HEK293 (cell line): ENCODE results near the gene COQ7.

Source experiments
- BCL11A ChIP-seq: fragments of 450-650 bp; formaldehyde crosslinking; IDR thresholded peaks from 2 replicates; pipeline ENCODE4 v1.5.1; 2016; ENCODE audit warnings: low read depth, missing biosample characterization, missing genetic modification characterization
- GFI1B ChIP-seq: fragments of 450-650 bp; formaldehyde crosslinking; IDR thresholded peaks from 2 replicates; pipeline ENCODE4 v1.5.1; 2016; ENCODE audit warnings: missing biosample characterization, missing genetic modification characterization
- GLIS1 ChIP-seq: fragments of 450-650 bp; formaldehyde crosslinking; IDR thresholded peaks from 2 replicates; pipeline ENCODE4 v1.5.1; 2016; ENCODE audit warnings: missing biosample characterization, missing genetic modification characterization
- HIC1 ChIP-seq: fragments of 450-650 bp; formaldehyde crosslinking; IDR thresholded peaks from 2 replicates; pipeline ENCODE4 v1.5.1; 2016; ENCODE audit warnings: missing biosample characterization, missing genetic modification characterization
- IKZF3 ChIP-seq: fragments of 450-650 bp; IDR thresholded peaks from 2 replicates; pipeline ENCODE4 v1.5.0; 2018; ENCODE audit warnings: missing biosample characterization, mild to moderate bottlenecking, missing genetic modification characterization, moderate library complexity
- KLF17 ChIP-seq: fragments of 450-650 bp; formaldehyde crosslinking; IDR thresholded peaks from 2 replicates; pipeline ENCODE4 v1.5.1; 2016; ENCODE audit warnings: missing biosample characterization, missing genetic modification characterization
- PRDM4 ChIP-seq: fragments of 450-650 bp; formaldehyde crosslinking; IDR thresholded peaks from 2 replicates; pipeline ENCODE4 v1.5.1; 2017; ENCODE audit warnings: missing biosample characterization, missing genetic modification characterization
- YY2 ChIP-seq: fragments of 450-650 bp; formaldehyde crosslinking; IDR thresholded peaks from 2 replicates; pipeline ENCODE4 v1.5.1; 2016; ENCODE audit warnings: missing biosample characterization, missing genetic modification characterization
- ZBTB26 ChIP-seq: fragments of 450-650 bp; formaldehyde crosslinking; optimal IDR thresholded peaks from 2 replicates; pipeline ENCODE3; 2016; ENCODE audit warnings: missing biosample characterization, mild to moderate bottlenecking, missing genetic modification characterization
- ZBTB44 ChIP-seq: fragments of 450-650 bp; IDR thresholded peaks from 2 replicates; pipeline ENCODE4 v1.5.1; 2018; ENCODE audit warnings: missing biosample characterization, mild to moderate bottlenecking, missing genetic modification characterization
- ZEB2 ChIP-seq: fragments of 450-650 bp; formaldehyde crosslinking; IDR thresholded peaks from 2 replicates; pipeline ENCODE4 v1.5.1; 2016; ENCODE audit warnings: missing biosample characterization, missing genetic modification characterization
- ZFHX2 ChIP-seq: fragments of 450-650 bp; formaldehyde crosslinking; conservative IDR thresholded peaks from 2 replicates; pipeline ENCODE4 v1.5.1; 2016; ENCODE audit warnings: missing biosample characterization, missing genetic modification characterization
- ZFP37 ChIP-seq: fragments of 450-650 bp; formaldehyde crosslinking; IDR thresholded peaks from 2 replicates; pipeline ENCODE4 v1.5.1; 2016; ENCODE audit warnings: missing biosample characterization, missing genetic modification characterization
- ZNF175 ChIP-seq: fragments of 450-650 bp; formaldehyde crosslinking; IDR thresholded peaks from 2 replicates; pipeline ENCODE4 v1.5.1; 2016; ENCODE audit warnings: missing biosample characterization, missing genetic modification characterization
- ZNF19 ChIP-seq: fragments of 450-650 bp; formaldehyde crosslinking; IDR thresholded peaks from 2 replicates; pipeline ENCODE4; 2016; ENCODE audit warnings: missing biosample characterization, missing genetic modification characterization, low read depth
- ZNF221 ChIP-seq: fragments of 450-650 bp; formaldehyde crosslinking; IDR thresholded peaks from 2 replicates; pipeline ENCODE4 v1.5.1; 2017; ENCODE audit warnings: missing biosample characterization, missing genetic modification characterization, borderline replicate concordance
- ZNF239 ChIP-seq: fragments of 450-650 bp; formaldehyde crosslinking; IDR thresholded peaks from 2 replicates; pipeline ENCODE4 v1.5.1; 2016; ENCODE audit warnings: missing biosample characterization, missing genetic modification characterization
- ZNF341 ChIP-seq: fragments of 450-650 bp; formaldehyde crosslinking; IDR thresholded peaks from 2 replicates; pipeline ENCODE4; 2016; ENCODE audit warnings: low read depth, missing biosample characterization, missing genetic modification characterization
- ZNF398 ChIP-seq: fragments of 450-650 bp; formaldehyde crosslinking; IDR thresholded peaks from 2 replicates; pipeline ENCODE4 v1.5.1; 2017; ENCODE audit warnings: missing biosample characterization, missing genetic modification characterization
- ZNF561 ChIP-seq: fragments of 450-650 bp; IDR thresholded peaks from 2 replicates; pipeline ENCODE4 v1.5.1; 2018; ENCODE audit warnings: missing biosample characterization, missing genetic modification characterization, borderline replicate concordance
- ZNF629 ChIP-seq: fragments of 450-650 bp; formaldehyde crosslinking; IDR thresholded peaks from 2 replicates; pipeline ENCODE4 v1.5.1; 2017; ENCODE audit warnings: missing biosample characterization, missing genetic modification characterization
- ZNF658 ChIP-seq: fragments of 450-650 bp; formaldehyde crosslinking; IDR thresholded peaks from 2 replicates; pipeline ENCODE4; 2016; ENCODE audit warnings: missing biosample characterization, missing genetic modification characterization
- ZNF660 ChIP-seq: fragments of 450-650 bp; IDR thresholded peaks from 2 replicates; pipeline ENCODE4 v1.5.1; 2018; ENCODE audit warnings: missing biosample characterization, mild to moderate bottlenecking, missing genetic modification characterization
- ZNF692 ChIP-seq: fragments of 450-650 bp; formaldehyde crosslinking; IDR thresholded peaks from 2 replicates; pipeline ENCODE4 v1.5.1; 2016; ENCODE audit warnings: missing biosample characterization, missing genetic modification characterization
- ZNF747 ChIP-seq: fragments of 450-650 bp; formaldehyde crosslinking; IDR thresholded peaks from 2 replicates; pipeline ENCODE4 v1.5.1; 2016; ENCODE audit warnings: missing biosample characterization, missing genetic modification characterization

The COQ7 gene

GRCh38 chr16:19067349-19068236 is at the start of gene COQ7 (continued):
- peak; percentile 47; the same call in 1 of the 2 replicates for TF ChIP-seq PRDM4
- peak; percentile 95 for TF ChIP-seq KLF17 (tag by site-specific recombination)
- no peak for TF ChIP-seq ZNF175
- no peak for TF ChIP-seq ZFP37
- peak; percentile 79 for TF ChIP-seq GLIS1 (tag by site-specific recombination)
- TF ChIP-seq YY2 = no peak
- TF ChIP-seq HIC1 (tag by site-specific recombination) = no peak
- TF ChIP-seq ZBTB44 (tag by site-specific recombination) = 0 out of 2 replicates have a peak, but pooled peaks have one; percentile 6
- peak; percentile 74; the same call in 1 of the 2 replicates for TF ChIP-seq BCL11A (tag by site-specific recombination)
- no peak for TF ChIP-seq ZNF239 (tag by site-specific recombination)
- peak; percentile 59 for TF ChIP-seq ZFHX2 (tag by site-specific recombination)
- TF ChIP-seq ZNF660 (tag by site-specific recombination) = no peak
- peak; percentile 95 for TF ChIP-seq ZEB2 (tag by site-specific recombination)
- TF ChIP-seq ZBTB26 (tag by site-specific recombination) = peak; percentile 79
- TF ChIP-seq IKZF3 (tag by site-specific recombination) = no peak
- peak; percentile 70; the same call in 1 of the 2 replicates for TF ChIP-seq ZNF692
- no peak for TF ChIP-seq ZNF398 (tag by site-specific recombination)
- TF ChIP-seq ZNF747 (tag by site-specific recombination) = no peak
- TF ChIP-seq ZNF658 (tag by site-specific recombination) = no peak
- TF ChIP-seq GFI1B (tag by site-specific recombination) = peak; percentile 5; the same call in 1 of the 2 replicates
- TF ChIP-seq ZNF561 (tag by site-specific recombination) = peak; percentile 100
- TF ChIP-seq ZNF341 (tag by site-specific recombination) = 0 out of 2 replicates have a peak, but pooled peaks have one; percentile 7
- no peak for TF ChIP-seq ZNF19 (tag by site-specific recombination)
- peak; percentile 100 for TF ChIP-seq ZNF629 (tag by site-specific recombination)
- TF ChIP-seq ZNF221 (tag by site-specific recombination) = no peak
